Measurements from ENCODE around the gene NSD2.

Gene NSD2

DNA sequence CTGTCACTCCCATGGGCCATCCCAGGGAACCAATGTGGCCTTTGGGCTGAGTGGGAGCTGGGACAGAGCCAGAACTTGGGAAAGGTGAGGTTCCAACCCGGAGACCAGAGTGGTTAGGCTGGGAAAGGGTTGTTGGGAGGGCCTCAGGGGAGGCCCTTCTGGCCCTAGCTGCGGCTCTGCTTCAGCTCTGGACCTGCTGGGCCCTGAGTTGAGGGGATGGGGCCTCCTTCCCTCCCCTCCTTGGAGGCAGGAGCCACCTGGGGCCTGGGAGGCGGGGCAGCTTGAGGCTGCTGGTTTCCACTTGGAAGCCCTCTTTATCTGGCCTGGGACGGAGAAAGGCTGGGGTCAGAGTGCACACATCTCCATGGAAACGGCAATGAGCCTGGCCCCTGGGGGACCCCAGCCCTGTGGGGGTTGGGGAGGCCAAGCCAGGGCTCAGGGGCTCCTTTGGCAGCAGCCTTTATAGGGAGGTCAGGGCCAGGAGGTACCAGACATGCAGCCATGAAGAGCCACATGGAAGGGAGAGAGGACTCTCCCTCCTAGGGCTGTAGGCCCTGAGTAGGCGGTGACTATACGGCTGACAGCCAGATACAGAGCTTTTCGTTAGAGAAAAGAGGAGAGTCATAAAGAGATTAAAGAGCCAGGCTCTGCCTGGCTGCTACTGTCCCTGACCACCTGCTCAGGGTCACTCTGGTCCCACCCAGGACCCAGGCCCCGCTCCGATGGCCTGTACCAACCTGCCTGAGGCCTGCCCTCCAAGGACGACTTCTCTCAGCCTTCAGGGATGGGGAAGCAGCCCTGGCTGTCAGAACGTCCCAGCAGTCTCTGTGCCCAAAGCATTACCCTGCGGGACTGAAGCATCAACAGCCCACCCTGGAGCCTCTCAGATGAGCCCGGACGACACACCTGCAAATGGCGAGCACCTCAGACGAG lies 6.9 kb upstream of the NSD2 start:
- no peak for DNase-seq (ENCODE audit: low read depth)
- TF ChIP-seq, protein P1, sequence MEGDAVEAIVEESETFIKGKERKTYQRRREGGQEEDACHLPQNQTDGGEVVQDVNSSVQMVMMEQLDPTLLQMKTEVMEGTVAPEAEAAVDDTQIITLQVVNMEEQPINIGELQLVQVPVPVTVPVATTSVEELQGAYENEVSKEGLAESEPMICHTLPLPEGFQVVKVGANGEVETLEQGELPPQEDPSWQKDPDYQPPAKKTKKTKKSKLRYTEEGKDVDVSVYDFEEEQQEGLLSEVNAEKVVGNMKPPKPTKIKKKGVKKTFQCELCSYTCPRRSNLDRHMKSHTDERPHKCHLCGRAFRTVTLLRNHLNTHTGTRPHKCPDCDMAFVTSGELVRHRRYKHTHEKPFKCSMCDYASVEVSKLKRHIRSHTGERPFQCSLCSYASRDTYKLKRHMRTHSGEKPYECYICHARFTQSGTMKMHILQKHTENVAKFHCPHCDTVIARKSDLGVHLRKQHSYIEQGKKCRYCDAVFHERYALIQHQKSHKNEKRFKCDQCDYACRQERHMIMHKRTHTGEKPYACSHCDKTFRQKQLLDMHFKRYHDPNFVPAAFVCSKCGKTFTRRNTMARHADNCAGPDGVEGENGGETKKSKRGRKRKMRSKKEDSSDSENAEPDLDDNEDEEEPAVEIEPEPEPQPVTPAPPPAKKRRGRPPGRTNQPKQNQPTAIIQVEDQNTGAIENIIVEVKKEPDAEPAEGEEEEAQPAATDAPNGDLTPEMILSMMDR (IDR thresholded peaks at IDR 0.05; ENCODE audit: insufficient read depth, low read depth, low read length, missing control alignments): no peak
- H3K4me3 ChIP-seq (ENCODE audit: low read length): no peak overlapping the region

DNA sequence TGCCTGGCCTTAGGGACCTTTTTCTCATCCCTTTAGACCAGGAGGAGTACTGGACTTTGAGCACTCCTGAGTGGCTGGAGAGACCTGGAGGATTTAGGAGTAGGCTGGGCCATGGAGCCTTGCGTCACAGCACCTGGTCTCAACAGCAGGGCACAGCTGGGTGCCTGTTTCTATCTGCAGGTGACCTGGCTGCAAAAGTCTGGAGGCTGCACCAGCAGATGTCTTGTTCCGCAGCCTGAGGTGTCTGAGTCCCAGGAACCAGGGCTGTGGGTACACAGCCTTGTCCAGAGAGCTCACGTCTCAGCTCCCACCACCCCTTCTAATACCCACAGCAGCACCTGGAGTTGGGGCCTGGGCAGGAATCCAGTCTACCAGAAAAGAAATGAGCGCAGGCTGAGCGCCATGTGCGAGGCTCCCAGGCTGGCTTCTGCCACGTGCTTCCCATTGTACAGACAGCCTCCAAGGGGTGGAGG lies 5.0 kb upstream of the NSD2 start:
- TF ChIP-seq, protein P1 (IDR thresholded peaks at IDR 0.05; ENCODE audit: insufficient read depth, low read depth, low read length, missing control alignments): no peak
- DNase-seq (ENCODE audit: low read depth): no peak
- no peak overlapping the region for H3K4me3 ChIP-seq (ENCODE audit: low read length)

DNA sequence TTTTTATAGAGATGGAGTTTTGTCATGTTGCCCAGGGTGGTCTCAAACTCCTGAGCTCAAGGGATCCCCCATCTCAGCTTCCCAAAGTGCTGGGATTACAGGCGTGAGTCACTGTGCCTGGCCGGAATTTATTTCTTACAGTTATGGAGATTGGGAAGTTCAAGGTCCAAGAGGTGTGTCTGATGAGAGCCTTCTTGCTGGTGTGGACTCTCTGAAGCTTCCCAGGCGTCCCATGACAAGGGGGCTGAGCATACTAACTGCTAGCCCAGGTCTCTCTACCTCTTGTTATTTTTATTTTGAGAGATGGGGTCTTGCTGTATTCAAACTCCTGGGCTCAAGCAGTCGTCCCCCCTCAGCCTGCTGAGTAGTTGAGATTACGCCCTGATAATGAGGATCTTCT lies 2.9 kb upstream of the NSD2 start:
- DNase-seq (ENCODE audit: low read depth): no peak
- TF ChIP-seq, protein P1 (IDR thresholded peaks at IDR 0.05; ENCODE audit: insufficient read depth, low read depth, low read length, missing control alignments): no peak
- H3K4me3 ChIP-seq (ENCODE audit: low read length): no peak overlapping the region

DNA sequence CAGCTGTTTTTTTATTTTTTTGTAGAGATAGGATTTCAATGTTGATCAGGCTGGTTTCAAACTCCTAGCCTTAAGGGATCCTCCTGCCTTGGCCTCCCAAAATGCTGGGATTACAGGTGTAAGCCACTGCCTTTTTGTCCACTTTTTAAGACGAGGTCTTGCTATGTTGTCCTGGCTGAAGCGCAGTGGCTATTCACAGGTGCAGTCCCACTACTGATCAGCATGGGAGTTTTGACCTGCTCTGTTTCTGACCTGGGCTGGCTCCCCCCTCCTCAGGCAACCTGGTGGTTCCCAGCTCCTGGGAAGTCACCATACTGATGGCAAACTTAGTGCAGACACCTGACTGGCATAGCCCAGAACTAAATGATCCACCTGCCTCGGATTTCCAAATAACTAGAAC lies 2.3 kb upstream of the NSD2 start:
- no peak for DNase-seq (ENCODE audit: low read depth)
- TF ChIP-seq, protein P1 (IDR thresholded peaks at IDR 0.05; ENCODE audit: insufficient read depth, low read depth, low read length, missing control alignments): no peak
- no peak overlapping the region for H3K4me3 ChIP-seq (ENCODE audit: low read length)

DNA sequence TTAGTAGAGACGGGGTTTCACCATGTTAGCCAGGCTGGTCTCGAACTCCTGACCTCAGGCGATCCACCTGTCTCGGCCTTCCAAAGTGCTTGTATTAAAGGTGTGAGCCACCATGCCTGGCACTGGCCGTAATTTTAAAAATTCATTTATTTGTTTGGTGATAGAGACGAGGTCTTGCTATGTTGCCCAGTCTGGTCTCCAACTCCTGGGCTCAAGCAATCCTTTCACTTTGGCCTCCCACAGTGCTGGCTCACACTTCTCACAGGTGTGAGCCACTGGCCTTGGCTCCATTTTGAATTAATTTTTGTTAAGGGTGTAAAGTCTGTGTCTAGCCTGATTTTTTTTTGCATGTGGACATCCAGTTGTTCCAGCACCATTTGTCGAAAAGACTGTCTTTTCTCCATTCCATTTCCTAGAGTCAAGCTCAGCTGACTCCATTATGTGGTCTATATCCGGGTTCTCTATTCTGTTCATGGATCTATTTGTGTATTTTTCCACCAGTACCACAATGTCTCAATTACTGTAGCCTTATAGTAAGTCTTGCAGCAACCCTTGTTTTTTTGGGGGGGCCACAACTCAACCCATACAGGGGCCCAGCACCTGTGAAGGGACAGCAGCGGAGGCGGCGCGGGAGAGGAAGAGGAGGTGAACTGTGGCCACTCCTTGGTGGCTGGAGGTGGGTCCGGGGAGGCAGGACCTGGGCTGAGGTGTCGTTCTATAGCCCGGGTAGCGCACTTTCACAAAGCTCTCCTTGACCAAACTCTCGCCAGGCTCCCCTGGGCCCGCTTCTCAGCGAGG lies 1.5 kb upstream of the NSD2 start:
- no peak for DNase-seq (ENCODE audit: low read depth)
- TF ChIP-seq, protein P1 (IDR thresholded peaks at IDR 0.05; ENCODE audit: insufficient read depth, low read depth, low read length, missing control alignments): no peak
- peak overlapping the region; percentile 56 for H3K4me3 ChIP-seq (ENCODE audit: low read length)

DNA sequence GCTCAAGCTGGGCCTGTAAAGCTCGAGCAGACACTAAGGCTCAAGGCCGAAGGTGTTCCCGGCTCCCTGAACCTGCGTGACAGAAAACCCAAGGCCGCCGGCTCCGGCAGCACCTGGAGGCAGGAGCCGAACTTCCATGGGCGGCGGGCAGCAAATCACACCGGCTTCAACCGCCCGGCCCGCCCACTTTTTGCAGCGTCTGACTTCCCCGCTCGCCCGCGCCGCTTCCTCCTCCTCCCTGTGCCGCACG lies 940 bp upstream of the NSD2 start:
- DNase-seq (ENCODE audit: low read depth): peak; percentile 94

More for the DNA sequence above, 940 bp upstream of the NSD2 start:
- H3K4me3 ChIP-seq (ENCODE audit: low read length): peak overlapping the region; percentile 56
- TF ChIP-seq, protein P1 (IDR thresholded peaks at IDR 0.05; ENCODE audit: insufficient read depth, low read depth, low read length, missing control alignments): no peak
